Activated CD4-positive, CD25-positive, alpha-beta regulatory T cell treated with anti-CD3 and anti-CD28 coated beads, Interleukin-2, amount 50 U/mL, for 72 hours (primary cell): ENCODE measurements around the gene ATRIP.
A peak's percentile ranks its signal among the peaks of the same experiment; 100 is the strongest.
"Not testable (repeated sequence)": the region's sequence is repeated elsewhere in the genome, so short reads cannot be mapped to it uniquely, and the experiment has no call there.

Experiments used
- DNase-seq: peaks from one replicate; pipeline ENCODE4 v3.0.0; 2021

Gene ATRIP

DNA sequence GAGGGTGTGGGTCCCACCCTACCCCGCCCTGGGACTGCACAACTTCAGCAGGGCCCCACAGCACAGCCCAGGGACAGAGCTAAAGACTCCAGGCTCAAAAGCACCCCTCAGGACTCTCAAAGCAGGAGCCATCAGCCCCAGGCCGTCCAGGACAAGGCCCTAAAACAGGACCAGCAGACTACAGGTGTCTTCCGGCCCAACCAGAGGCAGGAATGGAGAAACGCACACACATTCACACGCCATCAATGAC lies 26.1 kb downstream of the ATRIP start:
- no peak for DNase-seq

DNA sequence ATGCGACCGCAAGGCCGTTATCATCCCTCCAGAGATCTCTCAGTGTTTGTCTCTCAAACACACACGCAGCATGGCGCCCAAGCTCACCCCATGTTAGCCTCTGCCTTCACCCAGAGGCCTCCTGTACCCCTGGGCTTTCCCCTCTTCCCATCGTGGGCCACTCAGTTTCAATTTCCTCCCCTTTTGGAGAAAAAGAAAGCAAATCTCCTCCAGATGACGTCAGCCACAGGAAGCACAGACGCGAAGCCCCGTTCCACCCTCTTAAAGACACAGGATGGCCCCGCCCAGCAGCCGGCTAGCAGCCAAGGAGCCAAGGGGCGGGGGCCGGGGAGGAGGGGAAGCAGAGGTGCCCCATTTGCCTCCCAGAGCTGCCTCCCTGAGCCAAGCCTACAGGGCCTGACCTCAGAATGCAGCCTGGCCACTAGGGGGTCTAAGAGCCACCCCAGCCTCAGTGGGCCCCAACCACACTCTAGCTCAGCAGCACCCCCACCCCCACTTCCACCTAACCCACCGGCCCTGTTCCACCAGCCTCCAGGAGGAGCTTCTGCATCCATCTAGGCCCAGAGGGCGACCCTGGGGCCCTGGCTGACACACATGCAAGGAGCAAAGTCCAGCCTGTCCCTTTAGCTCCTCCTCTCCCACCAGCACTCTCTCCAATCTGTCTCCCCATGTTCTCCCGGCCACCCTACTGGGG lies 26.5 kb downstream of the ATRIP start:
- peak; percentile 88 for DNase-seq

DNA sequence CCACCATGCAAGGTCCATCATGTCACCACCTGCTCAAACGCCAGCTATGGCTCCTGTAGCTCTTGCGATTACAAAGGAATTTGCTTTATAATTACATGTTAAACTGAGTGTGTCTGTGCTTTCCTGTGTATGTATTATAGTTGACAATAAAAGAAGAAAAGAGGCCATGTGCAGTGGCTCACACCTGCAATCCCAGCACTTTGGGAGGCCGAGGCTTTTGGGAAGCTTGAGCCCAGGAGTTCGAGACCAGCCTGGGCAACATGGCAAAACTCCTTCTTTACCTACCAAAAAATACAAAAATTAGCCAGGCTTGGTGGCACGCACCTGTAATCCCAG lies 27.0 kb downstream of the ATRIP start:
- DNase-seq = no peak

DNA sequence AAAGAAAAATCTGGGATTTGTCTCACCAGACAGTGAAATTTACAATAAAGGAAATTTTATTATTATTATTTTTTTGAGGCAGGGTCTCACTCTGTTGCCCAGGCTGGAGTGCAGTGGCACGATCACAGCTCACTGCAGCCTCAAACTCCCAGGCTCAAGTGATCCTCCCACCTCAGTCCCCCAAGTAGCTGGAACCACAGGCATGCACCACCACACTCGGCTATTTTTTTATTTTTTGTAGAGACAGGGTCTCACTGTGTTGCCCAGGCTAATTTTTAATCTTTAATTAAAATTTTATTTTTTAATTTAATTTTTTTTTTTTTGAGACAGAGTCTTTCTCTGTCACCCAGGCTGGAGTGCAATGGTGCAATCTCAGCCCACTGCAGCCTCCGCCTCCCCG lies 27.5 kb downstream of the ATRIP start:
- not testable (repeated sequence) for DNase-seq

DNA sequence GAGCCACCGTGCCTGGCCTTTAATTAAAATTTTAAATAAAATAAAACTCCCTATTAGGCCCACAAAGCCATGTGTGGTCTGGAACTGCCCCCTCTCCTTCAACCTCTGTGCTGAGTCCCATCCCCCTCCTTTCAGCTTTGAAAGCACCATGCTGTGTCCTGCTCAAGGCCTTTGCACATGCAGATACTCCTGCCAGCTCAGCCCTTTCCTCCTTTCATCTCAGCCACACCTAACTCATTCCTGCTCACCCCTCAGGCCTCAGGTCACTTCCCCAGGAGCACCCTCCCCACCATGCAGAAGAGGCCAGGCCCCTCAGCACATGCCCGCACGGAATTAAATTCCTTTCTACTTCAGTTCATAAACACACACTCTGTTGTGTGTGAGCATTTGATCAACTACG lies 28.1 kb downstream of the ATRIP start:
- no peak for DNase-seq

DNA sequence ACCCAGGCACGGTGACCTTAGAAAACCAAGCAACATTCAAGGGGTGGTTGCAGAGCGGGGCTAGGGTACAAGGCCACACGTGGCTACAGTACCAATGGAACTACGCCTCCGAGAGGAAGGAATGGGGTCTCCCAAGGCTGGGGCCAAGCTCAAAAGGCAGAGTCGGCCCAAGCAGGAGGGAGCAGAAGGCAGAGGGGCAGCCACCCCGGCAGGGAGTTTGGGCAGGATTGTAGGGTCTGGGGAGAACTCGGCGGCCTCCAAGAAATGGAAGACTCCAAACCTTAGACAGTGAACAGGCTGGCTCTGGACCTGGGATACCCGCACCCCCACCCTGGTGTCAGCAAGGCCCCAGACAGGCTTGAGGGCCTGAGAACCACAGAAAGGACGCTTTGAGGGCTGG lies 28.7 kb downstream of the ATRIP start:
- DNase-seq = no peak

DNA sequence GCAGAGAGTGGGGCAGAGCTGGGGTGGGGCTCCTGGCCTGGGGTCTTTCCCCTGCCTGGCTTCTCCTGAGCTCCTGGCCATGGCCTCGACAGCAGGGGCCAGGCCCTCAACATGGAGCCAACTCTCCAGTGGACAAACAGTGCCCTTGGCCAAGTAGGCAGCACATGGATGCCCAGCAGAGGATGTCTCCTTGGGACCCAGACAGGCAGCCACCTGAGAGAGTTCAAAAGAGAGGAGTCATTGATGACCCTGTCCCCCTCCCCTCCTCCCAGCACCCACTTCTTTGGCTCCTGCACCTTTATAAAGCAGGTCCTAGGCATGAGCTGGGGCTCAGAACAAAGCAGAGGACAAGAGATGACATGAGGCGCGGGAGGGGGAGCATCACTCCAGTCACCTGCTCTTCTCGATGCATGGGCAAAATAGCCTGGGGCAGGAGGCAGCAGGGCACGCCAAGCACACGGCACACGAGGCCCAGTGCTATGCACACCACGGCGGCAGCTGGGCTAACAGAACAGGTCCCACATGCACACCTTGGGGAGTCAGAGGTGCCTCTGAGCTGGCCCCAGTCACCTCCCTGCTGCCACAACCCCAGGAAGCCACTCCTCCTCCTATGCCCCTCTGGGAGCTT lies 30.0 kb downstream of the ATRIP start:
- no peak for DNase-seq

DNA sequence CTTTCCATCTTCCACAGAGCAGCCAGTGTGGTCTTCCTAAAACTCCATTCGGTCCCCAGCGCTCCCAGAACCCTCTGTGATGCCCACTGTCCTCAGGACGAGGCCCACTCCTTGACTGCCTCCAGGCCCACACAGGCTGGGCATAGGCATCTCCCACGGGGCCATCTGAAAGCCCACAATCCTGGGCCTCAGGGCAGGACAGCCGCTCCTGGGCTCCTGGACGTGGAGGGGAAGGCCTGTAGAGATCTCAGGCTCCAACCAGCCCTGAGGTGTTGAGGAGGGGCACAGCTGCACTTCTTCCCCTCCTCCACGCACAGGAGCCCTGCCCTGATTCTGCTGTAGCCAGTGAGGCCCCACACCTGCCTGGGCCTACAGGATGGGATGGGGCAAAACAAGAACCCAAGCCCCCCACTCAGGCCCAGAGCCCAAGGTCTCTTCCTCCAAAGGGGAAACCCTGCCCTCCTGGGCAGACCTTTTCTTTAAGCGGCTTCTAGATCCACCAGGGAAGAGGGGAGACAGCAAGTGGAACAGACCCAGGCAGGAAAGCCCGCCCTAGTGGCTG lies 31.5 kb downstream of the ATRIP start:
- no peak for DNase-seq

DNA sequence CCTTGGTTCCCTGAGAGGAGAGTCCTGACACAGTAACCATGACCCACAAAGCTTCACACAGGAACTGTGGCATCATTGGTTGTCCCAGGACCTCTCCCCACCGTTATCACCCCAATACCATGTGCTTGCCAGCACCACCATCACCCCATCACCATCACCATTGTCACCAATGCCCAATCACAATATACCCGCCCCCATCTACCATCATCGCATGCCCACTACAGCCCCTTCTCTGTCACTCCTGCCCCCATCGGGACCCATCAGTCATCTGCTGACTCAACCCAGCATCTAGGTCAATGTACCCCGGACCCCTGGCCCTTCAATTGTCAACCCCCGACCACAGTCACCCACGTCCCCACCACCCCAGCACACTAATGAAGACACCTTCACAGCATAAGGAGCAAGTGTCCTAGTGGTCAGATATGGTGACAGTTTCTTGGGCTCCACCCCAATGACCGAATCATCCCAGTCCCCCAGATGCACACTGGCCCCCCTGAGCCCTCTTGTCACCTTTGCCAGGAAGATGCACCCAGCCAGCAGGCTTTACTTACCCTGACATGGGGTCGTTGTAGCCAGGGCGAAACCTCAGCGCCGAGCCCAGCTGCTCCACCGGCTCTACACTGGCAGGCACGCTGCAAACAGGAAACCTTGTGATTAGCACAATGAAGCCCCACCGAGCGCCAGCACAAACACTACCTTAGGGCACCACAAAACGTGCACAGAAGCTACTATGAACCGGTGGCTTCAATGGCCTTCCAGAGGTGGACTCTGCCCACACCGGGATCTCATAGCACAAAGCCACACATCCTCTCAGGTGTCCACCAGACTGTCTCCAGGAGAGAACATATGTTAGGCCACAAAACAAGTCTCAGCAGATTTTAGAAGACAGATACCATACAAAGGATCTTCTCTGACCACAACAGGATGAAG lies 32.4 kb downstream of the ATRIP start:
- peak; percentile 62 for DNase-seq

DNA sequence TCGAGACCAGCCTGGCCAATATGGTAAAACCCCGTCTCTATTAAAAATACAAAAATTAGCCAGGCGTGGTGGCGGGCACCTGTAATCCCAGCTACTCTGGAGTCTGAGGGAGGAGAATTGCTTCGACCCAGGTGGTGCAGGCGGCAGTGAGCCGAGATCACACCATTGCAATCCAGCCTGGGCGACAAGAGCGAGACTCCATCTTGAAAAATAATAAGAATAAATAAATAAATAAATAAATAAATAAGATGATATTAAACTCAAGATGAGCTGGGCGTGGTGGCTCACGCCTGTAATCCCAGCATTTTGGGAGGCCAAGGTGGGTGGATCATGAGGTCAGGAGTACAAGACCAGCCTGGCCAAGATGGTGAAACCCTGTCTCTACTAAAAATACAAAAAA lies 34.4 kb downstream of the ATRIP start:
- not testable (repeated sequence) for DNase-seq

DNA sequence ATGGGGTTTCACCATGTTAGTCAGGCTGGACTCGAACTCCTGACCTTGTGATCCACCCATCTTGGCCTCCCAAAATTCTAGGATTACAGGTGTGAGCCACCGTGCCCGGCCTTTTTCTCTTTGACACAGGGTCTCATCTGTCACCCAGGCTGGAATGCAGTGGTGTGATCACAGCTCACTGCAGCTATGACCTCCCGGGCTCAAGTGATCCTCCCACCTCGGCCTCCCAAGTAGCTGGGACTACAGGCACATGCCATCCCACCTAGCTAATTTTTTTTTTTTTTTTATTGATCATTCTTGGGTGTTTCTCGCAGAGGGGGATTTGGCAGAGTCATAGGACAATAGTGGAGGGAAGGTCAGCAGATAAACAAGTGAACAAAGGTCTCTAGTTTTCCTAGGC lies 36.3 kb downstream of the ATRIP start:
- DNase-seq = not testable (repeated sequence)

DNA sequence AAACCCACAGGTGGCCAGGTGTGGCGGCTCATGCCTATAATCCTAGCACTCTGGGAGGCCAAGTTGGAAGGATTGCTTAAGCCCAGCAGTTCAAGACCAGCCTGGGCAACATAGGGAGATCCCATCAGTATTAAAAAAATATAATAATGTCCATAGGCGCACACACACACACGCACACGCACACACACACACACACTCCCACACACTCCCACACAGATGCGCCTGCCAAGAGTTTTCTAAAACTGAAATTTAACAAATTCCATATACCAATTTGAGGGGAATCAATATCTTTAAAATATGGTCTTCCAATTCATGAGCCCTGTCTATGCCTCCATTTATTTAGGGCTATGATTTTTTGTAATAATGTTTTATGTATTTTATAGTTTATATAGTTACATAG lies 40.4 kb downstream of the ATRIP start:
- no peak for DNase-seq

DNA sequence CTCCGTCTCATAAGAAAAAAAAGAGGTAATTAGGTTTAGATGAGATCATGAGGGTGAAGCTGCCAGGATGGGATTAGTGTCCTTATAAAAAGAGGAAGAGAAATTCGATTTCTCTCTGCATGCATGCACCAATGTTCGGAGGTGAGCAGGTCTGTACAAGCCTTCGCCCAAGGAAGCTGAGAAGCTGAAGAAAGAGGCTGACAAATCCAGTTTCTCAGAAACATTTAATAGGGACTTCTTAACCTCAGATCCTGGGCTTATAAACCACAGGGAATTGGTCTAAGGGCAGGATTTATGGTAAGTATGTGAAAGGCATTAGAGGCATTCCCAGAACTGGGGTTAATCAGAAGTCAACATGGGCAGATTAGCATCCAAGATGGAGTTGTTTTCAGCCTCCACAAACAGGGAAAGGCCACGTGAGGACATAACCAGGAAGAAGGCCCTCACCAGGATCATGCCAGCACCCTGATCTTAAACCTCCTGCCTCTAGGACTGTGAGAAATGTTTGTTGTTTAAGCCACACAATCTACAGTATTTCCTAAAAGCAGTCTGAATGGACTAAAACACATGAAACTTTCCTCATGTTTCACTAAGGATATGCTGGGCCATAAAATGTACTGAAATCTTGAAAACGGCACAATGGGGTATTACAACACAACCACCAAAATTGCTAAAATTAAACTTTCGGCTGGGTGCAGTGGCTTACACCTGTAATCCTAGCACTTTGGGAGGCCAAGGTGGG lies 46.1 kb downstream of the ATRIP start:
- DNase-seq = no peak

DNA sequence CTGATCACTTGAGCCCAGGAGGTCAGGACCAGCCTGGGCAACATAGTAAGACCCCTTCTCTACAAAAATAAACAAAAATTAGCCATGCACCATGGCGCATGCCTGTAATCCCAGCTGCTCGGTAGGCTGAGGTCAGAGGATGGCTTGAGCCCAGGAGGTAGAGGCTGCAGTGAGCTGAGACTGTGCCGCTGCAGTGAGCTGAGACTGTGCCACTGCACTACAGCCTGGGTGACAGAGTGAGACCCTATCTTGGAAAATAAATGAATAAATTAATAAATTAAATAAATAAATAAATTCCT lies 46.6 kb downstream of the ATRIP start:
- no peak for DNase-seq

DNA sequence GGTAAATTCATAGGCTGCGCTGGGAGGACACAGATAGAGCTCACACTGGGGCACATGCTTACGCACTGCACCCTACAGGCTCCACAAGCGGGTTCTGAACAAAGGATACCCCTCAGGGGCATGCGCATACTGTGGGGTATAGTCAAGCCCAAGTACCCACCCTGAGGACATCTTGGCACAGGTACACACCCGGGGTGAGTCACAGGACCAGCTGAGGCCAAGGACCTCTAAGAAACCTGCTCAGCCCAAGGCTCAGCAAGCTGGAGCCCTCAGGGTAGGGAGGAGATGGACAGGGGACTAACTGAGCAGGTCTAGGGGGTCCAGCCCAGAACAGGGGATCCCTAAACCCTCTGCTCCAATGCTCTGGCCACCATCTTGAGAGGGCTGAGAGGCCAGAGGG lies 54.1 kb downstream of the ATRIP start:
- DNase-seq = no peak

DNA sequence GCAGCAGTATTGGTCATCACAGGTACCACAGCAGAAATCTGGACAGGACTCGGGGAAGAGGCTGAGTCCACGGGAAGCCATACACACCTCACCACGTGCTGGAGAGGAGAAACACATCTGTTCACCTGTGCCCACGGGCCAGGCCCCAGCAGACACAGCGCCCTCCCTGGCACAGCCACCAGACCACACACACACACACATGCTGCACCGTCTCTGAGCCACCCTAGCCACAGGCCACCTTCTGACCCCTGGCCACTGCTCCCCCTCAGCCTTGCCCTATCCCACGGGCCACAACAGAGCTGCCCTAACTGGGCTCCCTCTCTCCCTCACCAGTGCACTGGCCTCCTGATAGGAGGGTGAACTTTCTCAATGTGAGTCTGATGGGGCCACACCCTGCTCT lies 54.7 kb downstream of the ATRIP start:
- DNase-seq = no peak

DNA sequence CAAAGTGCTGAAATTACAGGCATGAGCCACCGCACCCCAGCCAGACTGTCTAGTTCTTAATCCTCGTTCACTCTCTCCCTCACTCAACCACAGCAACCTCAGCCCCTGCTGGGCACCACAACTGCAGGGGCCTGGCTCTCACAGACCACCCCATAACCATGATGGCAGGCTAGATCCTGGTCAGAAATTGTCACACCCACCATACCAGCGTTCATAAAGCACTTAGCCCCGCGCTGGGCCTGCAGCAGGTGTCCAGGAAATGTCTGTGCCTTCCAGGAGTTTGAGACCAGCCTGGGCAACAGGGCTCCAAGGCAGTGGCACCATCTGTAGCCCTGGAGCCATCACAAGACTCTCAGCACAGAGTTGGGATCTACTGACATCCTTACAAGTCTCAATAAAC lies 55.6 kb downstream of the ATRIP start:
- no peak for DNase-seq

DNA sequence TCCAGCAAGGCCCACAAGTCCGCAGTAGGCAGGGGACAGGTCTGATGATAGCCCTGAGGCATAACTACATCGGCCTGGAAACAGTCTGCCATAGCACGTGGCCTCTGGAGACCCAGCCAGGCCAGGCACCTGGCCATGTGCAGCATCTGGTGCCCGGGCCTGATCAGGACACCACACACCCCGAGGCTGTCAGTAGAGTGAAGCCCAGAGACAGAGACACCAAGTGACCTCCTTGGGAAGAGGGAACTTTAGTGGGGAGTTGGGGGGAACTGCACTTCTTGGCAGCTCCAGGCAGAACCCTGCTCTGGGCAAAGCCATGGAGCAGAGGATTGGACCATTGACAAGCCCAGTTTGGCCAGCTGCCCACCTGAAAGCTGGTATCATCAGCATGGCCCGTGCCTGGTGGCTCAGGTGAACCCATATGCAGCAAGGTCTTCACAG lies 56.2 kb downstream of the ATRIP start:
- DNase-seq = no peak

DNA sequence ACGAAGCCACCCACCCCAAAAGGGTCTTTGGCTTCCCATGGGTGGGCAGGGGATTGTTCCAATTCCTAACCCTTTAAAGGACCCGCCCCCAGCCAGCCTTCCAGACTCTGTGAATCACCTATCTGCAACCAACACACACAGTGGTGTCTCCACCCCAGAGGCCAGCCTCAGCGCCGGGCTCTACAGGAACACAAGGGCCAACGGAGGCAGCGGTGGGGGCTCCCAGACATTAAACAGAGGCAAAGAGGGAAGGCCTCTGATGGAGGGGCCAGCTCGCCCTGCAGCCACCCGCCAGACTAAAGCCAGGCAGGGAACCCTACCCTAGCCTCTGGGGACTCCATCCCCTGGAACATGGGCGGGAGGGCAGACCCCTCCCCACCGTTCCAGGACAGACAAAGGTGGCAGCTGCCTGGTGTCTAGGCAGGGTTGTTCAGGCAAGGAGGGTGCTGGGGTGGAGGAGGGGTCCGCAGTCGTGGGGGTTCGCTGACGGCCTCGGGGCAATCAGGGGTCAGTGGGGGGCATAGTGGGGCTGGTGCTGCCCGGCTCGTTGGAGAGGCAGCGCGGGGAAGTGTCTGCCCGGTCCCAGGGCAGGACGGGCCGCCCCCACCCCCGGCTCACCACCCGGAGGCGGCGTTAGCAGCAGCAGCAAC lies 57.0 kb downstream of the ATRIP start:
- no peak for DNase-seq

DNA sequence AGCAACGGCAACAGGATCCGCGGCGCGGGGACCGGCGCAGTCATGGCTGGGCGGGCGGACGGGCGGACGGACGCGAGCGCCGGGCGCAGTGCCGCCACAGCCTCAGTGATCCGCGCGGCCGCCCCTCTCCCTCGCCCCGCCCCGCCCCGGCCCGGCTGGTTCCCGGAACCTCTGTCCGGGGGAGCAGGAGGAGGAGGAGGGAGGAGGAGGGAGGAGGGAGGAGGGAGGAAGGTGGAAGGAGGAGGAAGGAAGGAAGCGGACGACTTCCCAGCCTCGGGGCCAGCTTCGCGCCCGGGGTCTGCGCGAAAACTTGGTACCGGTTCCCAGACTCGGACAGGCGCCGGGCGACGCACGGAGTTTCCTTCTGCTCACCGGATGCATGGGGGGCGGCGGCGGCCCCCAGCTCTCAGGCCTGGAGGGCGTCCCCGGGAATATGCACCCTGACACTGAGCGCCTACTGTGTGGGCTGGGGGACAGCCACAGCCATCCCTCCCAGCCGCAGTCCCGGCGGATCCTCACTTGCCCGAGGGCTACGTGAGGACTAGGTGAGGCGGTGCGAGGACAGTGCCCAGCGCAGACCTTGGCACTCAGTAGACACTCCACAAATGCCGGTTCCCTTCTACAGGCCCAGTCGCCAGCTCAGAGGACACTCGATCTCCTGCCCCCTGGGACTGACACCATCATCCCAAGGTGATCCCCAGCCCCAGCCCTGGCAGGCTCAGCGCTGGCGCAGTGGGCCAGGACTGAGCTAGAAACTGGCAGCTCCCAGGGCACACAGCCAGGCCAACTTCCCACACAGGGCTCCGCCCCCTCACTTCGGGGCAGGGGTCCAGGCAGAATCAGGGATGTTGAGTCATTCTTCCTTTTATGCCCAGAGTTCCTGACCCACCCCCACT lies 57.8 kb downstream of the ATRIP start, which contains the start of gene SHISA5:
Gene SHISA5 (minus strand): TSS at position 124 of the 896 bp plus-strand sequence. CDS start 80 bp downstream, at position 44.
- DNase-seq = peak; percentile 72

DNA sequence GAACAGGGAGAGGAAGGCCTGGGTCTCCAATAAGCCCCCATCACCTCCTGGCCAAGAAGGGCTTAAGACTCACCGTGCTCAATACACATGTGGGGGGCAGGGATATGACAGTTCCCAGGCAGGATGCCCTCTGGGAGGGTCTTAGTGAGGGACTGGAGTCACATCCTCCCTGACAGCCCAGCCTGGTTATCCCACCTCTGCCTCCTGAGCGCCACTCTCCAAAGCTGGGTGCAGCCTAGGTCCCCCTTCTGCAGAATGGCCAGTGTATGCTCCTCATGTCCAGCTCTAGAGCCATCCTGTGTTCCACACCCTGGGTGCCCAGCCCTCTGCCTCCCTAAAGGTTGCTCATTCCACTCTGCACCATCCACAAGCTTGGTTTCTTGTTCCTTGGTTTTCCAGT lies 58.6 kb downstream of the ATRIP start:
- no peak for DNase-seq
